T-helper 22 cell (primary cell): Measurements from ENCODE around the gene RFX2.
"Not testable (repeated sequence)": the region's sequence is repeated elsewhere in the genome, so short reads cannot be mapped to it uniquely, and the experiment has no call there.

Experiments used
- DNase-seq: peaks from one replicate; pipeline ENCODE4 v3.0.0-alpha.2; 2020; ENCODE audit warnings: low read depth

Gene RFX2

DNA sequence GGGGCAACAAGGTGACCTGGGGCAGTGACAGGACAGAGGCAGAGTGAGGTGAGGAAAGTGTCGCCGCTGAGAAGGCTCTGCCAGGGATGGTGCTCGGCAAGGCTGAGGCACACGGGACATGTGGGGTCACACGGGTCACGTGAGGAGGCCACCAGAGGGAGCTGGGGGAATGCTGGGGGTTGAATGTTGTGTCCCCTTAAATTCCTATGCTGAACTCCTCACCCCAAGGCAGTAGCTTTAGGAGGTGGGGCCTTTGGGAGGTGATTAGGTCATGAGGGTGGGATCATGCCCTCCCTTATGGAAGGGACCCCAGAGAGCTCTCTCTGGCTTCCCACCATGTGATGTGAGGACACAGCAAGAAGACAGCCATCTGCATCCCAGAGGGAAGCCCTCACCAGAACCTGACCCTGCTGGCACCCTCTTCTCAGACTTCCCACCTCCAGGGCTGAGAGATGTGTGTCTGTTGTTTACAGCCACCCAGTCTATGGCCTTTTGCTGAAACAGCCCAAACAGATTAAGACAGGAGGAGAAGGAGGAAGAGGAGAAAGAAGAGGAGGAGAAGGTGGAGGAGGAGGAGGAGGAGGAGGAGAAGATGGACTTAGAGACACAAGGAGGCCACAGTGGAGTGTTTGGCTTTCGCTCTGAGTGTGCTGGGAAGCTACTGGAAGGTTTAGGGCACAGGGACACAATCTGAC is 35.4 kb downstream of the RFX2 start:
- no peak for DNase-seq

DNA sequence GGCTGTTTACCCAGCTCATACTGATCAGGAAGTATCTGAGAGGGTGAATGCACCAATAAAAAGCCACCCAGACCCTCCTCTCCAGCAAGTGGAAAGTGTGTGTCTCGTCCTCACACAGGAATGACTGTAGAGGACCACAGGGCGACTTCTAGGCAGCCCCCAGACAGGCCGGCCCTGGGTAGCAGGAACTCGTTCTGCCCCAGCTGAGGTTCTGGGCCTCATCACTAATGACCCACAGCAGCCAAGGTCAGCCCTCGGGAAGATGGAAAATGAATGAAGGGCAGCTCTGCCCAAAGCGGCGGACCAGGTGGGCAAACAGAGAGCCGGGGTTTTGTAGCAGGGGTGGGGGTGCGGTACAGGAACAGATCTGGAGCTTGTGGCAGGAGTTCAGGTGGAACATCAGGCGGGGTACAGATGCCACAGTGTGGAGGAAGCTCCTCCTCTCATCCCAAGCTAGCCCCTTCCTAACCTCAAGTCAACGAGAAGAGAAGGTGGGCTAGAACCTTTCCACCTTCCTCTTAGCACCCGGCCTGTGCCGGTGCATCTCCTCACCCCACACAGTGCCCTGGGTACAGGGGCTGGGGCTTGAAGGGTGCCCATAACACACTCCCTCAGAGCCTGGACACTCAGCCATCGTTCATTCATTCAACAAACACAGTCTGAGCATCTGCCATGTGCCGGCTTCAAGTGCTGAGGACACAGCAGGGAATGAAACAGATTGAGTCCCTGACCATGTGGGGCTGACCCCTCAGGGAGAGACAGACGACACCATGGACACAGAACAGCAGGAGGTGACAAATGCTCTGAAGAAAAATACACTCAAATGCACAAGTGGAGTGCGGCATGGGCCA is 36.2 kb downstream of the RFX2 start:
- DNase-seq, result no peak

DNA sequence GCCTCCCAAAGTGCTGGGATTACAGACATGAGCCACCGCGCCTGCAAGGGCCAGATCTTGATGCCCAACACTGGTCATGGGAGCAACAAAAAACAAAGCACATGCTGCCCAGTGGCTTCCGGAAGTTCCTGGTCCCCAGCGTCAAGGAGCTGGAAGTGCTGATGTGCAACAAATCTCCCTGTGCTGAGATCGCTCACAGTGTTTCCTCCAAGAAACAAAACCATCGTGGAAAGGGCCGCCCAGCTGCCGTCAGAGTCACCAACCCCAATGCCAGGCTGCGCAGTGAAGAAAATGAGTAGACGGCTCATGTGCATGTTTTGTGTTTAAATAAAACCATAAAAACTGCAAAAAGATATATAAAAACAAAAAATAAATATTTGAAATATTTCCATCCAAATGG is 37.1 kb downstream of the RFX2 start:
- not testable (repeated sequence) for DNase-seq

DNA sequence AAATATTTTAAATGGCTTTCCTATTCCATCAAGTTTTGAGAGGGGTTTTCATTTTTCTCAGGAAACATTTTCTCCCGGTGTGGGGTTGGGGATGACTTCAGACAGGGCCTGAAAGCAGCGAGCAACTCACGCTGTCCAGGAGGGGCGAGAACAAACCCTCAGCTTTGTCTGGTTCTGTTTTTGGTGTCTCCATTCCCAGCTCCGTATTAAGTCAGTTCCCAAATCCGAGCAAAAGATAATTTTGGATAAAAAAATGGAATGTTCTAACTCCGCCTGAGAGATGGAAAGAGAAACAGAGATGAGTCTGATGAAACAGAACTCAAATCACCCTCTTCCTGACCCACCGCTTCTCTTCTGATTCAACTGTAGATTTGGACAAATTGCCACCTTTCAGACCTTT is 38.4 kb downstream of the RFX2 start:
- no peak for DNase-seq

DNA sequence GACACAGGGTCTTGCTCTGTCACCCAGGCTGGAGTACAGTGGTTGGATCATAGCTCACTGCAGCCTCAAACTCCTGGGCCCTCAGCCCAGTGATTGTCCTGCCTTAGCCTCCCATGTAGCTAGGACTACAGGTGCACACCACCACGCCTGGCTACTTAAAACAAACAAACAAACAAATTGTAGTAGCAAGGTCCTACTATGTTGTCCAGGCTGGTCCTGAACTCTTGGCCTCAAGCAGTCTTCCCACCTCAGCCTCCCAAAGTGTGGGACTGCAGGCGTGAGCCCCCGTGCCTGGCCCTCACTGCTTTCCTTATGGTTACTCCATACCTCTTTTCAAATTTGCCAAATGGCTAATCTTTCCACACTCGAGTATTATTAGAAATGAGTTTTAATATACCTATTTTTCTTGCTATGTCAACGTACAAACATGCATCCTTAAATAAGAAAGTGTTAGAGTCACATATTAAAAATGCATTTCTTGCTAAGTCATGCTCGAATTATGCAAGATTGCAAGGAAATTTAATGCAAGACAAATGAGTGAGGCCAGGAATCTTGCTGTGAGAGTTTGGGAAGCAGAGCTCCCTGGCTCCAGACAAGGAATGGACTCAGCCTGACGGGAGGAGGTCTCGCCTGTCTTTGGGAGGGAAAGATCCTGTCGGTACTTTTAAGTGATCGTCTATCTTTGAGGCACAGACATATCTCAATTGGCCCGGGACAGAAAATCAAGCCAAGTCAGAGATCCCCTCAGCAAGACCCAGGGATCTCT is 39.4 kb downstream of the RFX2 start:
- DNase-seq, result no peak

DNA sequence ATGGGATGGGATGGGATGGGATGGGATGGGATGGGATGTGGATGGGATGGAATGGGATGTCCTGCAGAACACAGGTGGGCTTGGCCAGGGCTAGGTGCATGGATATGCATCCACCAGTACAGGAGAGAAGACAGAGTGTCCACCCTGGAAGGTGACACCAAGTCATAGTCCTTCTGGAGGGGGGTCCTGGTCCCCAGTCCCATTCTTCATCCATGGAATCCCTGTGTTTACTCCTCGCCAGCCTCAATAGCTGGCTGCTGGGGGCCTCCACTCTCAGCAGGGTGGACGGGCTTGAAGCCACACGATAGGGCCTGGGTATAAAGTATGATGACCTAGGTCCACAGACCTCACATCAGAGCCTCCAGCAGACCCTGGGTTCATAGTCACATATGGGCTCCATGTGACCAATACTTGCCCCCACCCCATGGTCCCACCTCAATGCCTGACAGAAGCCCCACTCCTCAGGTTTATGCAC is 40.1 kb downstream of the RFX2 start:
- DNase-seq, result no peak

DNA sequence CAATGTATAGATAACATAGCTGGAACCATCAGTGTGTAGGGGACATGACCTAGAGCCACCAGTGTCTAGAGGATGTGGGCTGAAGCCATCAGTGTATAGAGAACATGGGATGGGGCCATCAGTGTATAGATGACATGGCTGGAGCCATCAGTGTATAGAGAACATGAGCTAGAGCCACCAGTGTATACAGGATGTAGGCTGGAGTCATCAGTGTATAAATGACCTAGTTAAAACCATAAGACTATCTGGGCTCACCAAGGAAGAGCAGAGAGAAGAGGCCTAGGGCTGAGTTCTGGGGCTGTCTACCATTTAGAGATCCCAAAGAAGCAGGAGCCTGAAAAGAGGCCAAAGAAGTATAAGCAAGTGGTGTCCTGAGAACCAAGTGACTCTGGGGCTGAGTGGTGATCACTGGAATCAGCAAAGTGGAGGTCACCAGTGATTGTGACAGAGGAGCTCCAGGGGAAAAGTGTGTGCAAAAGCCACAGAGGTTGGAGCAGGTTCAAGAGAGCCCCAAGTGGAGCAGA is 41.0 kb downstream of the RFX2 start:
- no peak for DNase-seq

DNA sequence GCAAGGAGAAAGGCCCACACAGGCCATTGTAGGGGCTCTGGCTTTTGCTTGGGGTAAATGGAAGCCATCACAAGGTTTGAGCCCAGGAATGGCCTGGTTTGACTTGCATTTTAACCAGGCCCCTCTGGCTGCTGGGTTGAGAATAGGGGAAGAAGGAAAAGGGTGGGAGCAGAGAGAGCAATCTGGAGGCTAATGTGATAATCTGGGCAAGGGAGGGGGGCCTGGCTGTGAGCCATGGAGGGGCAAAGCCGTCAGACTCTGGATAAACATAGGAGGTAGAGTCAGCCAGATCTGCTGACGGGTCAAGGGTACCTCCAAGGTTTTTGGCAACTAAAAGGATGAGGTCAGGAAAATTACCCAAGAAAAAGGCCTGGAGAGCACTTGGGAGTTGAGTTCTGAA is 41.6 kb downstream of the RFX2 start:
- no peak for DNase-seq

DNA sequence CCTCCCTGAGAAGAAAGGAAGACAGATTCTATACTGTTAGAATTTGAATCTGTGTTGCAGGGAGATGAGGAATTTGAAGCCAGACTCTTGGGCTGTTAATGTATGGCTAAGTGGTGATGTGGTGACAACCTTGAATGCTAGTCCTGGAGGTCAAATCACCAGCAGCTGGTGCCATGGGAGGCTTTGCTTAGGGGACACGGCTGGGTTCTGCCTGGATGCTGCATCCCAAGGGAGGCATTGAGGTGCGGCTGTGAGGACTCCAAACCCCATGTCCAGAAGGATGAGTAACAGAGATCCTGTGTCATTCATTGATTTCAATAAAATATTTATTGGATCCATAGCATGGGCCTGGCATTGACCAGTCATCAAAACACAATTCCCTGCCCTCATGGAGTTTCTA is 42.3 kb downstream of the RFX2 start:
- DNase-seq, result no peak

DNA sequence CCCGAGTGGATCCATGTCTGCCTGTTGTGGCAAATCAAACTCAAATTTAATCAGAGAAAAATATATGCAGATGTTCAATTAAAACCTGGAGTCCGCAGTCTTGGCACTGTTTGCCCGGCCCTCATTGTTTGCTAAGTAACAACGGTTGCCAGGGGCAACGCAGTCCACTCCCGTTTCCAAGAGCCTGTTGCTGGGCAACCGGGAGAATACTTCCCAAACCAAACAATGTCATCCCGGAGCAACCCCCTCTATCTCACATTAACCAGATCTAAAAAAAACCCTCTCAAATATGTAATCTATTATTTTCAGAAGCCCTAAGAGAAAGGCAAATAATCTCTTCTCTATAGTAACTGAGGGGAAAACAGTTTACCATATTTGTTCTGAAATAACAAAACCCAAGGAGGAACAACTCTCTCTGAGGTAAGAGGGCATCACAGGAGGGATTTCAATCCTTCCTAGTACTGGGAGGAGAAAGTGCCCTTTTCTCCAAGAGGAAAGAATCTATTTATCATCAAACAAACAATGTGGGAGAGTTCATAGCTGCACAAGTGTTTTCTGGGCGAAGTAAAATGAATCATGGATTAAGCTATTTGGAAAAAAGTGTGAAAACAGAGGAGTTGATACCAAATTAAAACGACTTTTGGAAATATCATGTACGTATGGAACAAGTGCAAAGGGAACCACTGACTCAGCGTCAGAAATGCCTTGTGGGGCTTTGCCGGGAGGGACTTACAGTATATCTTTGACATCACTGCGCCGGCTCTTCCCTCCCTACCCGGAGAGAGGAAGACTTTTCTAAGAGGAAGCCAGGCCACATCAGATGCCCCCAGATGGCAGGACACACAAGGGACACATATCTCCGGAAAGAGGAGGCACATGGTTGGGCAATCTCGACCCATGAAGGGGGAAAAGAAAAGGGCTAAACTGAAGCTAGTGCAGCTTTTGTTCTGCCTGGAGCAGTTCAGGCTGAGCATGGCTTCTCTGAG is 43.3 kb downstream of the RFX2 start:
- peak; percentile 70 for DNase-seq

DNA sequence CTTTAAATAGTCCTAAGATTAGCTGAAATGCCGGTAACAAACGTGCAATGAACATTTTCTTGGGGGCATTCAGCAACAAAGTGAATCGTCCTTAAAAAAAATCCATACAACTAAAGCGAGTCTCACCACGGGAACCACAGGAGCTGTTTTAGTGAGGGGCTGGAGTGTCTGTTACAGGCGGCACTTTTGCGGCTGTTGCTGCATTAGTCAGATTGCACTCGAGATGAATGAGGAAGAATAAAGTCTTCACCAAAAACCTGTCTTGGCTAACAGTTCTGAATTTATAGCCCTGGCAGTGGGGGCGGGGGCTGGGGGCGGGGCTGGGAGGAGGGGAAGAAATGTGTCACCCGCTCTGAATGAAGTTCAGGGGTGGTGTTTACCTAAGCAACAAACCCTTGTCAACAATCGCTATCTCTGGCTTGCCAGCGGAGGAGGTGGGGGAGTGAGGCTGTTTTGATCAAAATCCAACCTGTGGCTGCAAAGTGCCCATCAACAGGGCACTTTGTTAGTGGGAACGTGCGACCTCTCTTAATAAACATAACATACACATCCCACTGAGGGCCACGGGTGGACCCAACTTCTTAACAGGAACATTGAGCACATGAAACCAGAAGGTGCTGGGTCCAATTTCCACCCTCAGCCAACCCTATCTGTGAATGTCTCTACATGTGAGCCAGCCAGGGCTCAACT is 44.5 kb downstream of the RFX2 start:
- peak; percentile 69 for DNase-seq

DNA sequence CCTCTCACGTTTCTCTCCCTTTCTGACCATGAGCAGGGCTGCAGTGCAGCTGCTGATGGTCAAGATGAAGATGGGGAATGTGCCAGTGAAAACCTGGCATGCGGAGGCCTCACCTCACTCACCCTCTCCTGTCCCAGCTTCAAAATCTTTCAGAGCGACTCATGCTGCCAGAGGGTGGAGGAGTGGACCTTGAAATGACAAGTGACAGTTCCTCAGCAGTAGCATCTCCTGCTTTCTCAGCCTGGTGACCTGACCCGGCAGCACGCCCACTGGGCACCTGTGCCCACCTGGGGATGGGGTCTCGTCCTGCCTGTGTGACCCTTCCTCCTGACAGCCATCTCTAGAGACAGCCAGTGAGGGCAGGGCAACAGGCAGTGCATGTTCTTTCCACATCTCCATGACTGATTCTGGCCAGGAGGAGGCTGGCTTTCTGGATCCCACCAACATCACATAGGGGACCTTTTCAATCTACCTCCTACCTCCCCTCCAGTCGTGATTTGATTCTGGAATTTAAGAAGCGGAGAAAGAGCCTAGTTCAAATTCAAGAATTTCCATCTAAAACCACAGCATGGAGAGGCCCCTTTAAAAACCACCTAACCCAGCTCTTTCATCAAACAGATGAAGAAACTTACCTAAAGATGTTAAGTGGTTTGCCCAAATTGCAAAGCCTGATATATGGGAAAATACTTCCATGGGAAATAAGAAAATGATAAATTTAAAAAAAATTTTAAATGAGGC is 45.8 kb downstream of the RFX2 start:
- DNase-seq, result no peak

DNA sequence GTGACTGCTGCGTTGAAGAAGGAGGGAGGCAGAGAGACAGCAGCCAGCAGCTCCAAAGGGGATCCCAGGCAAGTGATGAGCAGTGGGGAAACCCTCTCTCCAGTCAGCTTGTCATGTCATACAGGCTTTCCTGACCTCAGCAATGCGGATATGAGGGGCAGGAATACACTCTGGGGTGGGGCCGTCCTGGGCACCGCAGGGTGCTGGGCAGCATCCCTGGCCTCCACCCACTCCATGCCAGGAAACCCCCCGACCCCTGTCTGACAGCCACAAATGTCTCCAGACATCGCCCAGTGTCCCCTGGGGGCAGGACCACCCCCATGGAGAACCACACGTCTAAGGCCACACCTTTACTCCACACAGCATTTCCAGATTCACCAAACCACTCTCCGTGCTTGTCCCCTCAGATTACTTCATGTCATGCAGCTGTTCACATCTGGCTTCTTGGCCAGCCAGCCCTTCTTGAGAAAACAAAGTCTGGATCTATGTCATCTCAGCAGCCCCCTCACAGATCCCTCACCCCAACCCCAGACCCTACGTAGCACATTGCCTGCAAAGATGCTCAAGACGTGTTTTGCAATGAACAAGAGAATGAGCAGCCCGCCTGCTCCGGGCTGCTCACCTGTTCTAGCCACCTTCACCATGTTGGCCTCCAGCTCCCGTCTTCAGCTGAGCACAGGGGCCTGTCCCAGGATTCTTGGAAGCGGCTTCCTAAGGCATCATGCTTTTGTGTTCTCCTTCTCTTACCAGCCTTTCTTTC is 46.5 kb downstream of the RFX2 start:
- no peak for DNase-seq

DNA sequence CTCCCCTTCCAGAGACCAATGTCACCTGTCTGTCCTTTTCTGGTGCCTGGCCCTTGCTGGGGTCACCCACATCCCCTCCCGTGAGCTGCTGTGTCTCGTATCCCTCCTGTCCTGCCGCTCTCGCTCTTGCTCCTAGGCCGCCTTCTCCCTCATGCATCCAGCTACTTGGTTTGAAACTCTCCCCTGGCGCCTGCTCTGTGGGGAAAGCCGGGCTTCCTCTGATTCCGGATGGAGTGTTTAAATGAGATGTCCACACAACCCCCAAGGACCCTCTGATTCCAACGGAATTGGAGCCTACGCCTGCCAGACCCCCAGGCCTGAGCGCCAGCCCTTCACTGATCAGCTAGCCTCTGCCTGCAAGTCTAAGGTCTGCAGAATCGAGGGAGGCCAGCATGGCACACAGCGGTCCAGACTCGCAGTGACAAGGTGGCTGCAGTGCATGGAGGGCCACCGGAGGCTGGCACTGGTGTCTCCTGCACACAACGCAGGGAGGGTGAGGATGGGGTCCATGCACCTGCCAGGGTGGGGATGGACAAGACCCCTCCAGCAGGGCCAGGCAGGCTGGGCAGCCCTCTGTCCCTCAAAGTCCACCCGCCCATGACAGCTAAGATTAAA is 47.2 kb downstream of the RFX2 start:
- DNase-seq, result no peak

DNA sequence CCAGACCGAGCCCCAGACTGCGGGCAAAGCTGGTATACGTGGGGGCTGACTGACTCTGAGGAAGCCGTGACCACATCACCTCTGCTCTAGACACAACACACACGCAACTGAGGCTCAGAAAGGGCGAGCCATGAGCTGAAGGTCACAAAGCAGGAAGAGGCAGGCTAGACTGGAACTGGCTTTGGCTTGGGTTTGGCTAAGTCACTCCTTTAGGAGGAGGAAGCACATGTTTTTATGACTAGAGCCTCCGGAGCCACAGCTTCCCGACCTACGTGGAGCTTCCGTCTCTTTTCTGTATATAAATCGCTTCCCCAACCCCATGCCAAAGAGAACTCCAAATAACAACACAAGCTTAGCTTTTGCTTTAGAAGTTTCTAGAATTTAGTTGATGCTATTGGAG is 48.0 kb downstream of the RFX2 start:
- peak; percentile 73 for DNase-seq

DNA sequence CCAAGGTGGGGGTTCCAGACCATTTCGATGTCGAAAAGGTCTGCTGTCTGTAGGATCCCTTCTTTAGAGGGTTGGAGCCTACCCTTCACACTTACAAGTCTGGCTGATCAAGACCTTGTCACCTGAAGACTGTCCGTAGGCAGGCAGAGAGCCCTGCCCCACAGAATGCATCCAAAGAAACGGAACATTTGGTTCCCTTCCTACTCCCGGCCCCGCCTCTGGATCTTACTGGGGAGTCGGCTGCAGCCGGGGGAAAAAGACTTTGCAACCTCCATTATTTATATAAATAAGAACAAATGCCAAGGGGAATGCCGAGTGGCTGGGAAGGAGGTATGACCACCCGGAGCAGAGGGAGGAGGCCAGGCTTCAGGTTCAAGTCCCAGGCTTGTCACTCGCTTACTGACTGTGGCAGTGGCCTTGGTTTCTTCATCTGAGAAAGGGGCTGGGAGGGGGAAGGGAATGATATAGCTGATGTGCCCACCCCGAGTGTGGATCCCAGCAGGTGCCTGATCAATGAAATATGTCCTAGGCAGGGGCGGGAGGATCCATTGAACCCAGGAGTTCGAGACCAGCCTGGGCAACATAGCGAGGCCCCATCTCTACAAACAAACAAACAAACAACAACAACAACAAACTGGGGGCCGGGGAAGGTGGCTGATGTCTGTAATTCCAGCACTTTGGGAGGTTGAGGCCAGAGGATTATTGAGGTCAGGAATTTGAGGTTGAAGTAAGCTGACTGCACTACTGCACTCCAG is 48.7 kb downstream of the RFX2 start:
- no peak for DNase-seq

DNA sequence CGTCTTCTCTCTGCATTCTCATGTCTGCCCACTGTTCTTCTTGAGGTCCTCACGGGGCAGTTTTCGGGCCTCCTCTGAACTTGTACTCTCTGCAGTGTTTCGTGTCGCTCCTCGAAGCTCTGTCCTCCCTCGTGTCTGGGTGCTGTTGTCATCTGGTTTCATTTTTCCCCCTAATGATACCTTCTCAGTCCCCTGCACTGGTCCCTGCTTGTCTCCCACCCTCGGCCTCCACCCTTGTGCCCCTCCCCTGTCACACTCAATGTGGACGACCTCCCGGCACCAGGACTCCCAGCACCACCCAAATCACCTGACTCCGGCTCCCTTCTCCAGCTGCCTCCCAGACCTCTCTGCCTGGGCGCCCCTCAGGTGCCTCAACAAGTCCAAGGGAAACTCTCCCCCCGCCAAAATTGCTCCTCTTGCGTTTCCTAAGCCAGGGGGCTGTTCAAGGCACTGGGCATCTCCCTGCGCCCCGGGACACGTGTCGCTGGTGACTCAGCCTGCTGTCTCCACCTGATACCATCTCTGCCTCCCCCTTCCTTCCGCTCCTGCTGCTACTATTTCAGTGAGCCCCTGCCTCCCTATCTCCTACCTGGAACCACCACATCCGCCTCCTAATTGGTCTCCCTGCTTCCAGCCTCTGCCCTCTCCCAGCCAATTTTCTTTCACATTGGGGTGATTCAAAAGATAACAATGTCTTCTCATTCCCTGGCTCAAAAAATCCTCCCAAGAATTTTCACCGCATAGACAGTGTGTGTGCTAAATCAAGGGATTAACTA is 49.5 kb downstream of the RFX2 start:
- peak; percentile 77 for DNase-seq
